Cerebellar nuclear complex (tissue), 1 donor: Measurements from ENCODE around the gene EIF3C.
"Not testable (repeated sequence)": the region's sequence is repeated elsewhere in the genome, so short reads cannot be mapped to it uniquely, and the experiment has no call there.

Source experiments
- DNase-seq, 2 experiments: peaks; one replicate each; lab custom pipeline; 2025; lab: John Stamatoyannopoulos, UW

The EIF3C gene

GRCh38 chr16:28711220-28712083 is at the start of gene EIF3C:
EIF3C (plus strand) TSS chr16:28711464; CDS start chr16:28711687, 223 bp downstream.
- not testable (repeated sequence) for DNase-seq

- not testable (repeated sequence) for DNase-seq
These were observed 45.0 kb upstream of the EIF3C start for GRCh38 chr16:28666264-28666663.

- DNase-seq, result not testable (repeated sequence)
These were observed 43.8 kb upstream of the EIF3C start for GRCh38 chr16:28667480-28667879.

GRCh38 chr16:28668199-28668598 is 43.1 kb upstream of the EIF3C start:
- DNase-seq, result not testable (repeated sequence)

GRCh38 chr16:28688327-28688952 is 22.8 kb upstream of the EIF3C start:
- not testable (repeated sequence) for DNase-seq

- not testable (repeated sequence) for DNase-seq
These were observed 21.8 kb upstream of the EIF3C start for GRCh38 chr16:28689425-28689824.

- not testable (repeated sequence) for DNase-seq
These were observed 19.5 kb upstream of the EIF3C start for GRCh38 chr16:28691722-28692121.

GRCh38 chr16:28693257-28693950 is 17.9 kb upstream of the EIF3C start:
- not testable (repeated sequence) for DNase-seq

GRCh38 chr16:28699792-28700191 is 11.5 kb upstream of the EIF3C start:
- not testable (repeated sequence) for DNase-seq

GRCh38 chr16:28700349-28700748 is 10.9 kb upstream of the EIF3C start:
- DNase-seq, result not testable (repeated sequence)

GRCh38 chr16:28701384-28701783 is 9.9 kb upstream of the EIF3C start:
- DNase-seq, result not testable (repeated sequence)

GRCh38 chr16:28704246-28704645 is 7.0 kb upstream of the EIF3C start:
- not testable (repeated sequence) for DNase-seq

- not testable (repeated sequence) for DNase-seq
These were observed 11.8 kb downstream of the EIF3C start for GRCh38 chr16:28722852-28723650.

GRCh38 chr16:28731253-28731652 is 20.0 kb downstream of the EIF3C start:
- not testable (repeated sequence) for DNase-seq

- DNase-seq, result not testable (repeated sequence)
These were observed 21.3 kb downstream of the EIF3C start for GRCh38 chr16:28732455-28733124.

GRCh38 chr16:28739787-28740186 is 28.5 kb downstream of the EIF3C start:
- not testable (repeated sequence) for DNase-seq

- not testable (repeated sequence) for DNase-seq
These were observed 29.4 kb downstream of the EIF3C start for GRCh38 chr16:28740631-28741030.

GRCh38 chr16:28741295-28741694 is 30.0 kb downstream of the EIF3C start:
- not testable (repeated sequence) for DNase-seq

GRCh38 chr16:28746618-28747350 is 35.5 kb downstream of the EIF3C start:
- DNase-seq, result not testable (repeated sequence)

GRCh38 chr16:28749997-28750465 is 38.8 kb downstream of the EIF3C start:
- DNase-seq, result not testable (repeated sequence)
